GM12878 (cell line): Measurements from ENCODE around the gene SOX5. TPM values are rescaled to one million over a fixed set of nuclear protein-coding genes. Genes with fewer than 3 reads are reported as not detected.

ENCODE experiments used
- ATAC-seq: fragments of 200-7000 bp; cut with Tn5 transposase; 3 replicates; pipeline ENCODE4 v1.9.1; 2020; ENCODE audit warnings: mild to moderate bottlenecking, moderate library complexity
- BruUV-seq: library from RNA; stranded (reverse); fragments of 400-500 nt; replicated peaks from 2 replicates; lab custom pipeline; 2021; lab: Mats Ljungman, UMichigan
- CTCF ChIA-PET: fragments of 300-600 bp; sonication (Branson Sonifier 250); formaldehyde crosslinking; extraction: SDS; loops from one replicate; lab custom pipeline; 2021; ENCODE audit warnings: inconsistent platforms; lab: Yijun Ruan, JAX
- POLR2A ChIA-PET: fragments of 350-600 bp; formaldehyde crosslinking; extraction: SDS; loops from one replicate; lab custom pipeline; 2021; ENCODE audit warnings: inconsistent platforms; lab: Charles Lee
- RAD21 ChIA-PET: fragments of 300-600 bp; sonication (Branson Sonifier 250); formaldehyde crosslinking; loops from one replicate; lab custom pipeline; 2023; ENCODE audit warnings: antibody characterized with exemption; ENCODE audit not compliant: unreplicated experiment; lab: Charles Lee
- SMC1A ChIA-PET: fragments of 300-600 bp; sonication (Branson Sonifier 250); formaldehyde crosslinking; loops from one replicate; lab custom pipeline; 2023; ENCODE audit not compliant: unreplicated experiment, uncharacterized antibody; lab: Charles Lee
- DNase-seq: peaks from one replicate; pipeline ENCODE4 v3.0.0-alpha.2; 2011; ENCODE audit warnings: low read depth, low spot score
- FAIRE-seq: peaks from 3 replicates; lab custom pipeline; 2011; peaks lifted over from hg19 to GRCh38; lab: Jason Lieb, UNC
- H2AFZ ChIP-seq: 2 replicates; pipeline ENCODE4 v1.6.0; 2011; ENCODE audit warnings: low read depth, low read length, control low read depth; ENCODE audit not compliant: control insufficient read depth
- H3K27ac ChIP-seq: 2 replicates; pipeline ENCODE4 v1.5.1; 2011; ENCODE audit warnings: control low read depth; ENCODE audit not compliant: control insufficient read depth, insufficient read depth
- H3K27me3 ChIP-seq, 2 experiments: replicated peaks in 1 of 2; 2 replicates each; pipeline versions ENCODE4 v1.6.0 to v1.6.1; 2011; ENCODE audit warnings: low read length in 1 of 2; ENCODE audit not compliant: control insufficient read depth in 2 of 2, insufficient read depth in 2 of 2
- H3K36me3 ChIP-seq, 2 experiments: 2 replicates each; pipeline ENCODE4 v1.5.1; 2011; ENCODE audit warnings: low read length in 1 of 2; ENCODE audit not compliant: control insufficient read depth in 2 of 2, insufficient read depth in 2 of 2
- H3K4me1 ChIP-seq: 2 replicates; pipeline ENCODE4 v1.6.1; 2011; ENCODE audit warnings: mild to moderate bottlenecking, low read length, moderate library complexity, mixed read lengths; ENCODE audit not compliant: control insufficient read depth, insufficient read depth
- H3K4me2 ChIP-seq: 2 replicates; pipeline ENCODE4 v1.6.0; 2011; ENCODE audit warnings: control low read depth; ENCODE audit not compliant: control insufficient read depth, insufficient read depth
- H3K4me3 ChIP-seq: fragments of 200-600 bp; sonication (generic); 2 replicates; pipeline ENCODE4 v1.5.1; 2016
- H3K79me2 ChIP-seq: 2 replicates; pipeline ENCODE4 v1.6.0; 2011; ENCODE audit warnings: low read length; ENCODE audit not compliant: control insufficient read depth, insufficient read depth
- H3K9ac ChIP-seq: 2 replicates; pipeline ENCODE4 v1.8.0; 2011; ENCODE audit warnings: low read length, control low read depth, mixed read lengths; ENCODE audit not compliant: control insufficient read depth, insufficient read depth
- H3K9me3 ChIP-seq: replicated peaks from 3 replicates; pipeline ENCODE4 v1.5.1; 2011; ENCODE audit warnings: mild to moderate bottlenecking, low read length; ENCODE audit not compliant: control insufficient read depth, insufficient read depth
- H4K20me1 ChIP-seq: 2 replicates; pipeline ENCODE4 v1.6.0; 2011; ENCODE audit not compliant: control insufficient read depth, insufficient read depth
- ESRRA ChIP-seq: IDR thresholded peaks from 2 replicates; pipeline ENCODE4 v1.6.1; 2012; ENCODE audit warnings: mild to moderate bottlenecking, low read length, improper control_type of control experiment
- FOXM1 ChIP-seq: IDR thresholded peaks from 2 replicates; pipeline ENCODE4 v1.6.1; 2012; ENCODE audit warnings: low read depth, mild to moderate bottlenecking, inconsistent platforms, low read length, moderate library complexity
- GABPA ChIP-seq: IDR thresholded peaks from 2 replicates; pipeline ENCODE4 v1.6.1; 2014; ENCODE audit warnings: antibody characterized with exemption, low read depth, mild to moderate bottlenecking, inconsistent platforms
- KDM1A ChIP-seq: fragments of 200-600 bp; sonication (generic); IDR thresholded peaks from 2 replicates; pipeline ENCODE4 v1.6.1; 2016; ENCODE audit warnings: borderline replicate concordance
- NFYB ChIP-seq: IDR thresholded peaks from 2 replicates; pipeline ENCODE4 v1.6.1; 2011; ENCODE audit warnings: low read depth, mild to moderate bottlenecking, low read length, improper control_type of control experiment, moderate library complexity; ENCODE audit not compliant: insufficient read depth
- NRF1 ChIP-seq: conservative IDR thresholded peaks from 2 replicates; pipeline ENCODE4 v1.6.1; 2011; ENCODE audit warnings: mild to moderate bottlenecking, low read depth, low read length, improper control_type of control experiment
- RB1 ChIP-seq: fragments of 450-650 bp; formaldehyde crosslinking; IDR thresholded peaks from 2 replicates; pipeline ENCODE4 v1.6.1; 2017; ENCODE audit warnings: mild to moderate bottlenecking, borderline replicate concordance
- TAF1 ChIP-seq: IDR thresholded peaks from 2 replicates; pipeline ENCODE4 v1.6.1; 2011; ENCODE audit warnings: mild to moderate bottlenecking, low read depth, low read length, borderline replicate concordance
- ZNF592 ChIP-seq: fragments of 450-650 bp; IDR thresholded peaks from 2 replicates; pipeline ENCODE4 v1.6.1; 2017; ENCODE audit warnings: mild to moderate bottlenecking, moderate library complexity
- ZZZ3 ChIP-seq: IDR thresholded peaks from 2 replicates; pipeline ENCODE4 v1.6.1; 2011; ENCODE audit warnings: low read depth; ENCODE audit not compliant: control insufficient read depth, insufficient read length
- in situ Hi-C: fragments of 300-500 bp; cut with MboI; formaldehyde crosslinking; loops from 9 replicates; pipeline ENCODE4 v1.14.3; 2018; ENCODE audit warnings: mixed read lengths
- intact Hi-C: fragments of 100-400 bp; cut with micrococcal nuclease; formaldehyde crosslinking; loops from one replicate; pipeline ENCODE4 v1.14.2; 2022; ENCODE audit not compliant: unreplicated experiment
- polyA plus RNA-seq, 11 experiments: library from polyadenylated mRNA; depleted of rRNA in 4 of 11; unstranded in 6 of 11; stranded (reverse) in 5 of 11; fragments of >200 nt; fragmentation: Nextera tagmentation in 4 of 11; fragmentation: Illumina TruSeq in 1 of 11; extraction: Ambion mirVana in 4 of 11; extraction: Trizol in 1 of 11; gene quantifications; 1 replicate in 1 of 11; 2 replicates in 10 of 11; pipeline versions ENCODE4 v1.2.1 to v1.2.3, GENCODE V29; 2011 to 2016; ENCODE audit warnings: inconsistent platforms in 2 of 11, missing spikeins in 2 of 11, low read depth in 1 of 11
- total RNA-seq, 4 experiments: library from RNA; depleted of rRNA in 3 of 4; stranded (reverse); fragments of >200 nt in 3 of 4; fragmentation: Illumina TruSeq in 1 of 4; extraction: Trizol in 1 of 4; gene quantifications; 2 replicates each; pipeline versions ENCODE4 v1.2.1 to v1.2.3, GENCODE V29; 2013 to 2021
- TF ChIP-seq, protein P1 (sequence below): fragments of 450-650 bp; IDR thresholded peaks from 2 replicates; pipeline ENCODE4 v1.6.1; 2017; ENCODE audit warnings: mild to moderate bottlenecking, moderate library complexity
- TF ChIP-seq, protein P2 (sequence below): IDR thresholded peaks from 2 replicates; pipeline ENCODE4 v1.6.1; 2012; ENCODE audit warnings: improper control_type of control experiment, low read depth, low read length; ENCODE audit not compliant: insufficient replicate concordance

The SOX5 gene
- total and polyA plus RNA-seq, 10 of the 15 experiments (the other 5 are each of a cell fraction or from before 2014, with no cell fraction given) = 0.08 to 1.0 (median 0.24) TPM

DNA sequence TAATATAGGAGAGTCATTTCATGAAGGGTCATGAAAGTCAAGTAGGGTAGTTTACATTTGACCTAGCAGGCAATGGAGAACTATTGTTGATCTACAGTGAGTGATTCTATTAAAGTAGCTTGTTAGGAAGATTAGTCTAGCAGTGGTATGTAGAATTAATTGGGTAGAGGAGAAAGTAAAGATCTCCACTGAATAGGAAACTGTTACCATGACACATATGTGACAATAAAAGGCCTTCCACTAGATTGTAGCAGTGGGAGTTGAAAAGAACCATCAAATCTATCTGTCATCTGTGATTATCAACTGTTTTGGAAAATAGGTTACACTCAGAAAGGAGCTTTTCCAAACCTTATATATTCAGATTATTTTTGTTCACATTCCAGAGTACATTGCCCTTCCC, 92.3 kb downstream of the SOX5 start:
- FAIRE-seq = no peak
- Histone ChIP-seq H3K4me2 (no peak overlapping the region), H3K4me1 (no peaks in the 10 kb centered on the region), H4K20me1 (no peaks in the 10 kb centered on the region), H3K9ac (no peak overlapping the region), H3K27me3 (no peaks in the 10 kb centered on the region), H3K36me3 (no peaks in the 10 kb centered on the region), H3K79me2 (no peaks in the 10 kb centered on the region), H3K27ac (no peak overlapping the region), H3K4me3 (no peak overlapping the region), H2AFZ (no peak overlapping the region), H3K9me3 (no peaks in the 10 kb centered on the region)
- DNase-seq = no peak
- no TSS peak for BruUV-seq
- POLR2A ChIA-PET = no interaction called here
- CTCF ChIA-PET = no interaction called here
- in situ Hi-C loops (no loop called here), intact Hi-C loops (no loop called here)
- peak; percentile 29 for ATAC-seq
- RAD21 ChIA-PET = interaction anchor here (1.2 kb wide), 1 partner anchor 85 kb away, joined by 3 read pairs; no protein-coding TSS in a partner anchor
- SMC1A ChIA-PET = no interaction called here
- TF ChIP-seq ESRRA (no peak), GABPA (no peak), ZNF592 (no peak), FOXM1 (no peak), RB1 (no peak), KDM1A (no peak), NFYB (no peak), TAF1 (no peak), ZZZ3 (no peak), NRF1 (no peak)
- TF ChIP-seq, protein P1, sequence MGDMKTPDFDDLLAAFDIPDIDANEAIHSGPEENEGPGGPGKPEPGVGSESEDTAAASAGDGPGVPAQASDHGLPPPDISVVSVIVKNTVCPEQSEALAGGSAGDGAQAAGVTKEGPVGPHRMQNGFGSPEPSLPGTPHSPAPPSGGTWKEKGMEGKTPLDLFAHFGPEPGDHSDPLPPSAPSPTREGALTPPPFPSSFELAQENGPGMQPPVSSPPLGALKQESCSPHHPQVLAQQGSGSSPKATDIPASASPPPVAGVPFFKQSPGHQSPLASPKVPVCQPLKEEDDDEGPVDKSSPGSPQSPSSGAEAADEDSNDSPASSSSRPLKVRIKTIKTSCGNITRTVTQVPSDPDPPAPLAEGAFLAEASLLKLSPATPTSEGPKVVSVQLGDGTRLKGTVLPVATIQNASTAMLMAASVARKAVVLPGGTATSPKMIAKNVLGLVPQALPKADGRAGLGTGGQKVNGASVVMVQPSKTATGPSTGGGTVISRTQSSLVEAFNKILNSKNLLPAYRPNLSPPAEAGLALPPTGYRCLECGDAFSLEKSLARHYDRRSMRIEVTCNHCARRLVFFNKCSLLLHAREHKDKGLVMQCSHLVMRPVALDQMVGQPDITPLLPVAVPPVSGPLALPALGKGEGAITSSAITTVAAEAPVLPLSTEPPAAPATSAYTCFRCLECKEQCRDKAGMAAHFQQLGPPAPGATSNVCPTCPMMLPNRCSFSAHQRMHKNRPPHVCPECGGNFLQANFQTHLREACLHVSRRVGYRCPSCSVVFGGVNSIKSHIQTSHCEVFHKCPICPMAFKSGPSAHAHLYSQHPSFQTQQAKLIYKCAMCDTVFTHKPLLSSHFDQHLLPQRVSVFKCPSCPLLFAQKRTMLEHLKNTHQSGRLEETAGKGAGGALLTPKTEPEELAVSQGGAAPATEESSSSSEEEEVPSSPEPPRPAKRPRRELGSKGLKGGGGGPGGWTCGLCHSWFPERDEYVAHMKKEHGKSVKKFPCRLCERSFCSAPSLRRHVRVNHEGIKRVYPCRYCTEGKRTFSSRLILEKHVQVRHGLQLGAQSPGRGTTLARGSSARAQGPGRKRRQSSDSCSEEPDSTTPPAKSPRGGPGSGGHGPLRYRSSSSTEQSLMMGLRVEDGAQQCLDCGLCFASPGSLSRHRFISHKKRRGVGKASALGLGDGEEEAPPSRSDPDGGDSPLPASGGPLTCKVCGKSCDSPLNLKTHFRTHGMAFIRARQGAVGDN = no peak
- TF ChIP-seq, protein P2, sequence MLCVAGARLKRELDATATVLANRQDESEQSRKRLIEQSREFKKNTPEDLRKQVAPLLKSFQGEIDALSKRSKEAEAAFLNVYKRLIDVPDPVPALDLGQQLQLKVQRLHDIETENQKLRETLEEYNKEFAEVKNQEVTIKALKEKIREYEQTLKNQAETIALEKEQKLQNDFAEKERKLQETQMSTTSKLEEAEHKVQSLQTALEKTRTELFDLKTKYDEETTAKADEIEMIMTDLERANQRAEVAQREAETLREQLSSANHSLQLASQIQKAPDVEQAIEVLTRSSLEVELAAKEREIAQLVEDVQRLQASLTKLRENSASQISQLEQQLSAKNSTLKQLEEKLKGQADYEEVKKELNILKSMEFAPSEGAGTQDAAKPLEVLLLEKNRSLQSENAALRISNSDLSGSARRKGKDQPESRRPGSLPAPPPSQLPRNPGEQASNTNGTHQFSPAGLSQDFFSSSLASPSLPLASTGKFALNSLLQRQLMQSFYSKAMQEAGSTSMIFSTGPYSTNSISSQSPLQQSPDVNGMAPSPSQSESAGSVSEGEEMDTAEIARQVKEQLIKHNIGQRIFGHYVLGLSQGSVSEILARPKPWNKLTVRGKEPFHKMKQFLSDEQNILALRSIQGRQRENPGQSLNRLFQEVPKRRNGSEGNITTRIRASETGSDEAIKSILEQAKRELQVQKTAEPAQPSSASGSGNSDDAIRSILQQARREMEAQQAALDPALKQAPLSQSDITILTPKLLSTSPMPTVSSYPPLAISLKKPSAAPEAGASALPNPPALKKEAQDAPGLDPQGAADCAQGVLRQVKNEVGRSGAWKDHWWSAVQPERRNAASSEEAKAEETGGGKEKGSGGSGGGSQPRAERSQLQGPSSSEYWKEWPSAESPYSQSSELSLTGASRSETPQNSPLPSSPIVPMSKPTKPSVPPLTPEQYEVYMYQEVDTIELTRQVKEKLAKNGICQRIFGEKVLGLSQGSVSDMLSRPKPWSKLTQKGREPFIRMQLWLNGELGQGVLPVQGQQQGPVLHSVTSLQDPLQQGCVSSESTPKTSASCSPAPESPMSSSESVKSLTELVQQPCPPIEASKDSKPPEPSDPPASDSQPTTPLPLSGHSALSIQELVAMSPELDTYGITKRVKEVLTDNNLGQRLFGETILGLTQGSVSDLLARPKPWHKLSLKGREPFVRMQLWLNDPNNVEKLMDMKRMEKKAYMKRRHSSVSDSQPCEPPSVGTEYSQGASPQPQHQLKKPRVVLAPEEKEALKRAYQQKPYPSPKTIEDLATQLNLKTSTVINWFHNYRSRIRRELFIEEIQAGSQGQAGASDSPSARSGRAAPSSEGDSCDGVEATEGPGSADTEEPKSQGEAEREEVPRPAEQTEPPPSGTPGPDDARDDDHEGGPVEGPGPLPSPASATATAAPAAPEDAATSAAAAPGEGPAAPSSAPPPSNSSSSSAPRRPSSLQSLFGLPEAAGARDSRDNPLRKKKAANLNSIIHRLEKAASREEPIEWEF = no peak
